Urinary bladder (tissue), 4 donors: ENCODE results near the gene PRKD3. TPM values are rescaled to one million over a fixed set of nuclear protein-coding genes. Genes with fewer than 3 reads are reported as not detected.

Experiments used
- DNase-seq: peaks from one replicate; pipeline ENCODE4 v3.0.0-alpha.2; 2015; ENCODE audit errors: extremely low spot score
- H3K27ac ChIP-seq: one replicate; pipeline ENCODE4 v1.5.1; 2013; ENCODE audit warnings: low read depth, mild to moderate bottlenecking, moderate library complexity
- H3K36me3 ChIP-seq: one replicate; pipeline ENCODE4 v1.6.1; 2013; ENCODE audit warnings: mild to moderate bottlenecking, moderate library complexity; ENCODE audit not compliant: insufficient read depth
- H3K4me1 ChIP-seq: one replicate; pipeline ENCODE4 v1.6.1; 2013; ENCODE audit warnings: mild to moderate bottlenecking, moderate library complexity; ENCODE audit not compliant: insufficient read depth
- H3K4me3 ChIP-seq: one replicate; pipeline ENCODE4 v1.5.1; 2013; ENCODE audit warnings: low read depth, low read length
- WGBS: extraction: QIAGEN DNeasy Blood & Tissue Kit; methylation state at CpG from one replicate; pipeline ENCODE4 v1.1.7; 2013; 5-methylcytosine and 5-hydroxymethylcytosine counted together
- polyA plus RNA-seq: library from polyadenylated mRNA; stranded (reverse); fragments of 200-250 nt; gene quantifications from one replicate; pipeline ENCODE4 v1.2.3, GENCODE V29; 2013
- total RNA-seq: library from RNA; depleted of rRNA; stranded (reverse); fragments of >200 nt; gene quantifications from one replicate; pipeline ENCODE4 v1.2.3, GENCODE V29; 2014
- donor health status: healthy with polysubstance abuse.
- donor health status: healthy.

Gene PRKD3
- total and polyA plus RNA-seq, 2 donors = 15.5 to 99.9 TPM

GRCh38 chr2:37355735-37356134 lies 31.1 kb upstream of the PRKD3 start:
- Histone ChIP-seq H3K27ac (no peak overlapping the region), H3K4me1 (no peaks in the 10 kb centered on the region), H3K36me3 (no peaks in the 10 kb centered on the region), H3K4me3 (no peak overlapping the region)
- 91% methylated on average over 7 of the region's 7 CpGs for WGBS
- DNase-seq = no peak

DNA sequence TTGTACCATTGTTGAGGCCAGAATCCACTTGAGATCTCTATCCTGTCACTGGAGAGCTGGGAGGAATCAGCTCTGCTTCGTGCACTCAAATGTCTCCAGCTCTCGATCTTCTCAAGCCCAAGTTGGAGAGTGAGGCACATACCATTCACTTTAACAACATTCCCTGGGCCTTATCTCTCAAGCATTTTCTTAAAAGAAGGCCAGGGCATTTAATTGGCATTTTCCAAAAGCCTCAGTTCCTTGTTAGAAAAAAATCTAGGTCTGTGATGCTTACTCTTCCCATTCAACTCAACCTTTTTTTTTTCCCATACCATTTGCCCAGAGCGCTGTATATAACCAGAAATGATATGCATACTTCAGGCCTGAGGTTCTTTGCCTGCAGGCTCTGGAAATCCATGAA lies 29.9 kb upstream of the PRKD3 start:
- Histone ChIP-seq H3K27ac (no peak overlapping the region), H3K4me1 (no peaks in the 10 kb centered on the region), H3K36me3 (no peaks in the 10 kb centered on the region), H3K4me3 (no peak overlapping the region)
- 76% methylated on average over 3 of the region's 3 CpGs for WGBS
- DNase-seq = no peak

DNA sequence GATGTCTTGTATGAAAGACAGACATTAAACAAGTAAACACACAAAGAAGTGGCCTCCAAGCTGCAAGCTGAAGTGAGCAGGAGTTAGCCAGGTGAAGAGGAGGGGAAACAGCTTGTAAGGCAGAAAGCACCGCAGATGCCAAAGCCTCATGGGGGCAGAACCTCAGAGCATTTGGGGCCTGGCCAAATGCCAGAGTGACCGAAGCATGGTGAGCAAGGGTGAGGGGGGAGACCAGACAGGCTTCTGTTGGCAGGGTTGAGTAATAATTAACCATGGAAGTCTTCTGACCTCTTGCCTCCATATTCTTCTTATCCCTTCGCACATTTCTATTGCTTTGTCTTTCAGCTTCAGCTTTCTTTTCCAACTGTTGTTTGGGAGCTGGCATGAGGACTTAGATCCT lies 25.4 kb upstream of the PRKD3 start:
- DNase-seq = no peak
- Histone ChIP-seq H3K27ac (no peak overlapping the region), H3K4me3 (no peak overlapping the region), H3K36me3 (no peaks in the 10 kb centered on the region), H3K4me1 (peaks cover 2% of the 10 kb centered on the region)
- 50% methylated on average over 3 of the region's 3 CpGs for WGBS

DNA sequence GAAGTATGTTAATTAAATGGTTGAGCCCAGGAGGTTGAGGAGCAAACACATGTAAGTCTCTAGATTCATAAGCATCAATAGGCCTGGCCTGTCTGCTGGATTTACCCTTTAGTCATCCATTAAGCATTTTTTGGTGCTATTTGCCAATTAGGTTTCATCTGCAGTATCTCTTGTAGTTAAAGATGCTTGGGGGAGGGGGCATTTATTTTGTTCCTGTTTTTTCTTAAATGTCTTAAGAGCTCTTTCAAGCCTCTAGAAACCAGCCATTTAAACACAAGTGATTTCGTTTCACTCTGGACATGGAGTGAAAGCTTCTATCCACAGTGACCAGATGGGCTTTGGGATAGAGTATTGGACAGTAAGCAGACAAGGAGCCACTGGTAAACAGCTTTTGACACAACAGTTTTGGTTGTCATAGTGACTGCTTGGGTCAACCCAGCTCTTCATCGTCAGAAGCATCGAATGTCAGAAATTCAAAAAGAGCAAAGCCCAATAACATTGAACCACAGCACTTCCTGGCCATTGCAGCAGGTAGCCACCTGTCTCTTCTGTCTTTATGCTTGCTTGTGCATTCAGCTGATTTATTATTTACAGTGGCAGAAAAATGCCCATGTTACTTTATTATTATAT lies 24.7 kb upstream of the PRKD3 start:
- H3K36me3 ChIP-seq = no peaks in the 10 kb centered on the region
- WGBS = 58% methylated on average over 3 of the region's 3 CpGs
- peaks cover 2% of the 10 kb centered on the region for H3K4me1 ChIP-seq
- no peak overlapping the region for H3K27ac ChIP-seq
- no peak for DNase-seq
- H3K4me3 ChIP-seq = no peak overlapping the region

DNA sequence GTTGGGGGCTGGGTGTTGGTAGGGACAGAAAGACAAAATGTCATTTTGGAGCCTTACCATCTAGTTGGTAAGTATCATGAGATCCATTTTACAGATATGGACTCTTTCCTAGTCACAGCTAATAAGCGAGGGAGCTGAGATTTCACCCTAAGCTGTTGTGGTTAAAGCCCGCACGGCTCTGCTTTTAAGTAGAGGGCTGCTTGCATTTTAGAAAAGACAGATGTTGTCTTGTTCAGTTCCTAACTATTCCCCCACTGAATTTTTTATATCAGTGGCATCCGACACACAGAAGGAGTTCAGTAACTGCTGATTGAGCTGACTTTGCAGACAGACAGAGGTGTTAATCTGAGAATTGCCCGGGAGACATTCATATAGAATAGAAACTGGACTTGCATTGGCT lies 23.5 kb upstream of the PRKD3 start:
- 84% methylated on average over 5 of the region's 5 CpGs for WGBS

DNA sequence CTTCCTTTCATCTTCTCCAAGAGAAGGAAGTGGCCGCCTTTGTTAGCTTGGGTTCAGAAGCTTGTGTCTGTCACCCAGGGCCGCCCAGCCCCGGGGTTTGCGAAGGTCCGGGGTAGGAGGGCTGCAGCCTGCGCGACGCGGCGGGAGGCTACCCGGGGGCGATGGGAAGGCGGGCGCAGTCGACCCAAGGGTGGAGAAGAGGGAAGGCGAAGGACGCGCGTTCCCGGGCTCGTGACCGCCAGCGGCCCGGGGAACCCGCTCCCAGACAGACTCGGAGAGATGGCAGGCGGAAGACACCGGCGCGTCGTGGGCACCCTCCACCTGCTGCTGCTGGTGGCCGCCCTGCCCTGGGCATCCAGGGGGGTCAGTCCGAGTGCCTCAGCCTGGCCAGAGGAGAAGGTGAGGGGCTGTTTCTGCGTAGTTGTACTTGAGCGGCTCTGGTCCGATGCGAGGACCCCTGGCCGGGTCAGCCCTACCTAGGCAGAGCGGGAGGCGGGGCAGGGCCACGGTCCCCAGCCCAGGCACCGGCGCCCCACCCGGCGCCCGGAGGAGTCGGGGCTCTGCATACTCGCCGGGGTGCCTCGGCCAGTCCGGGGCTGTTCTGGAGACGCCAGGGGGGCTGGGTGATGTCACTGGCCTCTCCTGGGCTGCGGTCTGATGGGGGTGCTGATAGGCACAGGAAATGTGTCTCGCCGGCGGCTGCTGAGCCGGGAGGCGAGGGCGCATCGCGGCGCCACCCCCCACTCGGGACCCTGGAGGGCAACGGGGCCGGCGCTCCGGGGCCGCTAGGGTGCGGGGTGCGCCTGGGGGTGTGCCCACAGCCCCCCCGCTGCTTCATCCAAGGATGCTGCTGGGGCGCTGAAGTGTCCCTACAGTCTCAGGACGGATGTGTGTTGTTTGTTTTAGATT lies 20.1 kb upstream of the PRKD3 start, which contains the start of gene QPCT:
Gene QPCT, plus strand, starts transcription at position 178 of the 909 bp plus-strand sequence. Its CDS starts 102 bp downstream, at position 280.
- Histone ChIP-seq H3K4me3 (peak within 1 kb of the TSS; percentile 63), H3K4me1 (peaks cover 2% of the 10 kb centered on the region), H3K36me3 (no peaks in the 10 kb centered on the region), H3K27ac (peak within 1 kb of the TSS; percentile 77)
- 2% methylated on average over 73 of the region's 73 CpGs for WGBS
- DNase-seq = no peak

More for the DNA sequence above, 23.5 kb upstream of the PRKD3 start:
- H3K4me3 ChIP-seq = no peak overlapping the region
- peaks cover 2% of the 10 kb centered on the region for H3K4me1 ChIP-seq
- H3K27ac ChIP-seq = no peak overlapping the region
- H3K36me3 ChIP-seq = no peaks in the 10 kb centered on the region
- DNase-seq = no peak

GRCh38 chr2:37343537-37344434 lies 19.2 kb upstream of the PRKD3 start:
- Histone ChIP-seq H3K4me3 (peak overlapping the region; percentile 63), H3K4me1 (no peaks in the 10 kb centered on the region), H3K36me3 (no peaks in the 10 kb centered on the region), H3K27ac (peak overlapping the region; percentile 77)
- WGBS = 64% methylated on average over 7 of the region's 7 CpGs
- no peak for DNase-seq

DNA sequence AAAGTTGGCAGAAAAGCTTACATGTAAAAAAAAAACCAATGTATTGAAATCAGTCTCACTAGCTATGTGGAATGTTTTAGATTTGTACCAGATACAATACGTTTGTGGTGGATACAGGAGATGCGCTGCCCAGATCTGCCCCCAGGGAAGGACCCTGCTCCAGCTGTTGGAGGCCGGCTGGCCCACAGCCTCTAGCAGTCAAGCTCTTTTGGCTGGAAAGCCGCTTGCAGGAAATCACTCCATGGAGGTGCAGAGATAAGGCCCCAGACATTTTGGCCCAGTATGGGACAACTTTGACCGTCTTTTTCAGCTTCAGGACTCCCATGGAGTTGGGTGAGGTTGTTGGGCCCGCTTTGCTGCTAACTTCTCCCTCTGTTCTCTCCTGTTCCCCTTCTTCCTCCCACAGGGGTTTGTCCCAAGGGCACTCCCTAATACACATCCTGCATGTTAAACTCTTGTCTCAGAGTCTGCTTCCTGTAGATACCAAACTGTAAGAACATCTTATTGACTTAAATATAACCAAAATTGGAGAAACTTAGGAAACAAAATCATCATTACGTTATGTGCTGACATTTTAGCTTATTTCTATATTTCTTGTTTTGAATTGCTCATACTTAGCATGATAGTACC lies 18.1 kb upstream of the PRKD3 start:
- WGBS = 83% methylated on average over 7 of the region's 7 CpGs
- Histone ChIP-seq H3K36me3 (no peaks in the 10 kb centered on the region), H3K4me3 (no peak overlapping the region), H3K27ac (no peak overlapping the region), H3K4me1 (no peaks in the 10 kb centered on the region)
- DNase-seq = no peak

GRCh38 chr2:37340637-37341036 lies 16.0 kb upstream of the PRKD3 start:
- no peak overlapping the region for H3K27ac ChIP-seq
- WGBS = 87% methylated on average over 3 of the region's 3 CpGs
- no peak for DNase-seq
- H3K4me3 ChIP-seq = no peak overlapping the region
- no peaks in the 10 kb centered on the region for H3K36me3 ChIP-seq
- no peaks in the 10 kb centered on the region for H3K4me1 ChIP-seq

DNA sequence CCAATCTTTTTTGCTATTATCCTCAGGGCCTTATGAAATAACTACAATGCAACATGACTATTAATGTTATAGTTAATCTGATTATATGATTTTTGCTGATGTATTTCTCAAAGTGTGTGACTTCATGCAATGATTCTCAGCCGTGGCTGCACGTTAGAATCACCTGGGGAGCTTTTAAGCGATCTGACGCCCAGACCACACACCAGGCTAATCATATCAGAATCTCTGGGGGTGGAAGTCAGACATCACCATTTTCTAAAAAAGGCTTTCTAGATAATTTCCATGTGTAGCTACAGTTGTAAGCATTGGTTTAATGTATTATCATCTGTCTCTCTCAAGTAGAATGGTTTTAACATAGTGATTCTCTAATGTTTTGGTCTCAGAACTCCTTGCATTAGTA lies 14.3 kb upstream of the PRKD3 start:
- Histone ChIP-seq H3K4me3 (no peak overlapping the region), H3K36me3 (no peaks in the 10 kb centered on the region), H3K27ac (no peak overlapping the region), H3K4me1 (no peaks in the 10 kb centered on the region)
- DNase-seq = no peak
- 81% methylated on average over 4 of the region's 4 CpGs for WGBS

GRCh38 chr2:37337620-37338280 lies 13.1 kb upstream of the PRKD3 start:
- Histone ChIP-seq H3K4me3 (no peak overlapping the region), H3K4me1 (no peaks in the 10 kb centered on the region), H3K27ac (no peak overlapping the region), H3K36me3 (no peaks in the 10 kb centered on the region)
- DNase-seq = no peak
- WGBS = 71% methylated on average over 7 of the region's 7 CpGs

DNA sequence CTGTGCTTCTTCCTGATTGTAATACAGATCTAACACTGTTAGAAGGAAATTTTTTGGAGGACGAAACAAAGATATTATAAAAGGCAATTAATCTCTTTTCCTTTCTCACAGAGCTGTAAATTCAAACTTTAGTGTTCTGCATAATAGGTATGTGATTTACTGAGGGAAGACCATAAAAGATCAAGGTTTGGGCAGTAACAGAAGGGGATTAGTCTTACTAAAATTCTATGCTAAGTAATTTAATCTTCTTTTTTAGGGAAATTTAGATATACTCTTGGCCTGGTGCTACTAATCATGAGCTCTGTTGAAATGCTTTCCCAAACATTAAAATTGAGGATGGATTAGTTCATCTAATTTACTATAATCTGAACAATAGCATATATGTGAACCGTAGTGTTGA lies 11.0 kb upstream of the PRKD3 start:
- no peak for DNase-seq
- no peaks in the 10 kb centered on the region for H3K36me3 ChIP-seq
- H3K4me1 ChIP-seq = no peaks in the 10 kb centered on the region
- no peak overlapping the region for H3K27ac ChIP-seq
- no peak overlapping the region for H3K4me3 ChIP-seq
- 91% methylated on average over 2 of the region's 2 CpGs for WGBS

- DNase-seq = no peak
- Histone ChIP-seq H3K36me3 (no peaks in the 10 kb centered on the region), H3K27ac (no peak overlapping the region), H3K4me3 (no peak overlapping the region), H3K4me1 (no peaks in the 10 kb centered on the region)
- 68% methylated on average over 2 of the region's 2 CpGs for WGBS
Measured at GRCh38 chr2:37333256-37333655, 8.6 kb upstream of the PRKD3 start.
